HG03280 (cell line): ENCODE measurements around the gene CPS1.

Experiments
- ATAC-seq: cut with Tn5 transposase; IDR thresholded peaks from one replicate; pipeline ENCODE4 v1.9.1; 2021; ENCODE audit warnings: mild to moderate bottlenecking, moderate library complexity; ENCODE audit not compliant: unreplicated experiment

Gene CPS1

GRCh38 chr2:210556329-210556980, at the start of gene CPS1:
Gene CPS1, plus strand, starts transcription at chr2:210556599. Its CDS starts 135 bp downstream, at chr2:210556734.
- no peak for ATAC-seq

DNA sequence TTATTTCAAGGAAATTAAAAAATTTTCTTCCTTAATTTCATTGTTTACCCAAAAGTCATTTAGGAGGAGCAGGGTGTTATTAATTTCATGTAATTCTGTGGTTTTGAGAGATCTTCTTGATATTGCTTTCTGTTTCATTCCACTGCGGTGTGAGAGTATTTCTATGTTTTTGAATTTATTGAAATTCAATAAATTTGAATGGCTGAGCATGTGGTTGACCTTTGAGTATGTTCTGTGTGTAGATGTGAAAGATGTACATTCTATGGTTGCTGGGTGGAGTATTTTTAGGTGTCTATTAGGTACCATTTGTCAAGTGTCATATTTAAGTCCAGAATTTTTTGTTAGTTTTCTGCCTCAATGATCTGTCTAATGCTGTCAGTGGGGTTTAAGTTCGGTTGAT, 40.5 kb upstream of the CPS1 start:
- ATAC-seq = no peak

DNA sequence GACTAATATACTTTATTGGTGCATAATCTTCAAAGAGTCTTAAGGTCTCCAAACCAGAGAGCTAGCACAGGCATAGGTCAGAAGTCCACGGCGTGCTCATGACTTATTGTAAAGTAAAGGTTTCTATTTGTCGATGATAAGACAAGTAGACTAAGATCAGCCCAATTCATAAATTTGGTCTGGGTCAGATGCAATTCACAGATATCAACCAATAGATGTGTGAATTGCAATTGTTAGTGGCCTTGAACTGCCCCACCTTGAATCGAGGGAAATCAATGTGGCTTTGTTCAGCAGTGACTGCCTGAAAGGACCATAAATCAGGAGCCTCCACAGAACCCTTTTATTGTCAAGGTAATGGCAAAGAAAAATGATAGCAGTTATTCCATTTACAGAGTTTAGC, 39.1 kb upstream of the CPS1 start:
- ATAC-seq = no peak

GRCh38 chr2:210519594-210519993, 36.8 kb upstream of the CPS1 start:
- ATAC-seq = no peak

DNA sequence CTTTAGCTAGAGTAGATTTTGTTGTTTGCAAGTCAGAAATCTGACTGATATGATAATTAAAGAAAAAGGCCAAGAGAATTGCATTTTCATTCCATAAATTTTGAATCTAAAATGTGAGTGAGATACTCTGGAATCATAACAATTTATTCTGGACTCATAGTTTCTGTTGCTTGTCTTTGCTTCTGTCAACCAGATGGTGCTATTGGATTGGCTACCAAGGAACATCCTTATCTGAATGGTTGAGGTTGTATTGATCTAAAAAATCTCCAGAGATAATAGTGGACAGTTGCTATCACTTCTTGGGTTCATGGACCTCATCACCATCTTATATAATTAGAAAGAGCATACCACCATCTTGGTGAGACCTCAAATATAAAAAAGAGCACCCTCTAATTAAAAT, 34.0 kb upstream of the CPS1 start:
- ATAC-seq = no peak

GRCh38 chr2:210523650-210524289, 32.6 kb upstream of the CPS1 start:
- ATAC-seq = no peak

- no peak for ATAC-seq
These were observed 31.9 kb upstream of the CPS1 start for GRCh38 chr2:210524533-210524932.

DNA sequence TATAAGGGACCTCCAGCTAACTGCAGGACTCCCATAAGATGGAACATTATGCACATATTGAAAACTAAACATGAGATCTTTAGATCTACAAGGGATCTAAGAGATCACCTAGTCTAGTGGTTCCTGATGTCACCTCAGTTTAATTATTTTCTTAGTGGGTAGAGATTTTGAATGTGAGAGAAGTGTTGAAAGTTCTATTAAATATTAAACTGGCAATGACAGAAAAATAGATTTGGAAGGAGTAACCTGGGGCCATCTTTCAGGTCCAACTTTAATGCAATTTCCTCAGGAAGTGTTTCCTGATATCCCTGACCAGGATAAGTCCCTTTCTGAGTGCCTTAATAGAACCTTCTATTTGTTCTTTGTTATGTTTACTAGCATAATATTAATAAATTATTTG, 29.1 kb upstream of the CPS1 start:
- no peak for ATAC-seq

- no peak for ATAC-seq
These were observed 27.7 kb upstream of the CPS1 start for GRCh38 chr2:210528716-210529115.

DNA sequence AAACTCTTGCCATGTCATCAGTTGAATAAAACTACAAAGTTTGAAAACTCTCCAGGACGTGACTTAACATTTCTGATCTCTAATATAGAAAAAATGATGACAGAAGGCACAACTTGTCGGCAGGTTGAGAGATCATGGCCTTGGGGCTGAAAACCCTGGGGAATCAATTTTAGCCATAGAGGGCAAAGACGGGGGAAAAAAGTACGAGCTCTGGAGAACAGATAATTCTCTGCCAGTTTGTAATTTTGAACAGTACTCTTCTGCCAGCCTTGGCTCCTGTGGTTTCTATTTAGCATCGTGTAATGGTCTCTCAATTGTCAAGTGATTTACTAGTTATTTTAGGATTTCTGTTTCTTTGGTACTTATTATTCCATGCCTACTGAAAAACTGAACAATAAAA, 25.3 kb upstream of the CPS1 start:
- ATAC-seq = no peak

GRCh38 chr2:210531482-210531881, 24.9 kb upstream of the CPS1 start:
- ATAC-seq = no peak

- ATAC-seq = no peak
These were observed 23.0 kb upstream of the CPS1 start for GRCh38 chr2:210533389-210533788.

GRCh38 chr2:210534879-210535278, 21.5 kb upstream of the CPS1 start:
- ATAC-seq = no peak

DNA sequence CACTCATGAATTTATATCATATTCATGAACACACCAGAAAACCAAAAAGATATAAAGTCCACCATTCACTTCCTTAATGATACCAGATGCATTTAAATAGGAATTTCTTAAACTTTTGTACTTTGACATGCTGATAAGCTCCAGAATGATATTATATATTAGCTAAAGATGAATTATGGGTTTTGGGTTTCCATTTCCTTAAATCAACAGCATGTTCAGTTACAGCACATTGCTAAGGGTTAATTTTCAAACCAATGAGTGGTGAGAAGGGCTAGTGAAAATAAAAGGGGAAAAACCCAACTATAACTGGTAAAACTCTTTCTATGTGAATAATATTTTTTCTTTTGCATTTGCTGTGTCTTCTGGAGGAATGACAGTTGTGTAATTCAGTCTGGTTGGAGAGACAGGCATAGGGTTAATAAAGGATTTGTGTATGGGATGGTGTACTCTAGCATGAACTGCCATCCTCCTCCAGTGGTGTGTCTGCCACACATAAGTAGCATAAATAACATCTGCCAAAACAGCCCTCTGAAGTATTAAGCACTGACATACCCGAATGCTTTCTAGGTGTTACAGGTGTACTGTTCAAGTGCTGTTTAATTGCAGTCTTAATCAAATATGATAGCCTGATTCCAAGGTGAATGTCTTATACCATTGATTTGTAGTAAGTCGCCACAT, 19.3 kb upstream of the CPS1 start:
- ATAC-seq = no peak

DNA sequence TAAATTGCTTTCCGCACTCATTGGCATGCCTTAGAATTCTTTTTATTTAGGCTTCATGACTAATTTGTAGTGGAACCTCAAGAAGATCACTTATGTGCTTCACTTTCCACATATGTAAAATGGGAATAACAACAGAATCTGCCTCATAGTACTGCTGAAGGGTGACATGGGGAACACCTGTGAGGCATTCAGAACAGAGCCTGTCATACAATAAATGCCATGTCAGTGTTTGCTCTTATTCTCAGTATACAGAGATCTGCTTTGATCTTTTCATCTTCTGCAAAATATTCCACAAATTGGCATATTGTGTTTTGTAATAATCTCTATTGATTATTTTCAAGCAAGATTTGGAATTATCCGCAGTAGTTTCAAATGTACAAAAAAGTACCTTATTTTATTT, 17.4 kb upstream of the CPS1 start:
- no peak for ATAC-seq

GRCh38 chr2:210539578-210540416, 16.6 kb upstream of the CPS1 start:
- ATAC-seq = no peak

DNA sequence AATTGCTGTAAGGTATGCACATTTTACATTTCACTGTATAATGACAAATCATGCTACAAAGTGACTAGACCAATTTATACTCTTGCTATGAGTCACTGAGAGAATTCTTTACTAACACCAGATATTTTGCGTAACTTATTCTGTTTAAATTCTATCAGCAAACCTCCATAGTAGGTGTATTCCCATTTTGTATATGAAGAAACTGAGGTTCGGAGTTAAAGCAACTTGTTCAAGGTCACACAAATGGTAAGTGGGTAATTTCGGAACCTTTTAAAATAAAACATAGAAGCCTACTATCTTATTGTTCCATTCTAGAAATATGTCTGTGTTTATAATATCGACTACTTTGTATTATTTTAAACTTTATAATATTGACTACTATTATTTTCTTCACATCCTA, 15.9 kb upstream of the CPS1 start:
- ATAC-seq = no peak

DNA sequence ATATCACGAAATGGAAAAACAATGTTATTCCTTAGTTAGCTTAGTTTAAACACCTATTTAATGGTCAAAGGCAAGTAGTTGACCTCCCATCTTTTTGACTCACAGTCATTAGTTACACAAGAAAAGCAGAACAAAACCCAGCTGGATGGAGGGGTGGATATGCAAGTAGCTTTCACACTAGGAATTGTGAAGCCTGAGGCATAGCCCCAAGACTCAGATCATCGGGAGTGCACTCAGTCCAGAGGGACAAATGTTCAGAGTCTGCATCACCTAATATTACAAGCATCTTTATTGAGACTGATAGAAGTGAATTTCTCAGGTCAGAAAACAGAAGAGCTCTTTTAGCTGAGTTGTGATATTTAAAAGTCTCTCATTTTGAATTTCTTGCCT, 15.5 kb upstream of the CPS1 start:
- ATAC-seq = no peak

DNA sequence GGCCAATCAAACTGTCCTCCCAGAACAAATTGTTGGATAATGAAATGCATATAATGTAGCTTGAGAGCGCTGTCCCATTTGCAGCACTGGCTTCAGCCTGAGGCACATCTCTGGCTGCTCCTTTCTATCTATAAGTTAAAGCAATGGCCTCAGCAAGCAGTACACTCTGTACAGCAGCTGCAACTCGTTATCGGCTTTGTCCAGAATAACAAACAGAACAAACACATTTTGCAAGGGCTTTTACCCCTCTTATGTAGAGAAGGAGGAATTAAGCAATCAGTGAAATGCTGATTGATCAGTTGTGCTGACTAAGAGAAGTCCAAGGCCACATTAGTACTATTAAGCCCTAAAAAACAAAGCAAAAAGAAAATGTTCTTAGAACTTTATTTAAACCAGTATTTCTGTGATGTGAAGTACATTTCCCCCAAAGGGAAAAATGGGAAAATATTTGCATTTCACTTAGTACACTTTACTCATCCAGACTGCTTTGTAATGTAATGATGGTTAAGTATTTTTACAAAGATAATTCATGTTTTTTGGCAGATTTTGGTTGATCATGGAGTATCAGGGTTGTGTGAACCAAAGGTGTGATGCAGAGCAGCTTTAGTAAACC, 15.0 kb upstream of the CPS1 start:
- ATAC-seq = no peak

- no peak for ATAC-seq
These were observed 12.3 kb upstream of the CPS1 start for GRCh38 chr2:210544007-210544590.

DNA sequence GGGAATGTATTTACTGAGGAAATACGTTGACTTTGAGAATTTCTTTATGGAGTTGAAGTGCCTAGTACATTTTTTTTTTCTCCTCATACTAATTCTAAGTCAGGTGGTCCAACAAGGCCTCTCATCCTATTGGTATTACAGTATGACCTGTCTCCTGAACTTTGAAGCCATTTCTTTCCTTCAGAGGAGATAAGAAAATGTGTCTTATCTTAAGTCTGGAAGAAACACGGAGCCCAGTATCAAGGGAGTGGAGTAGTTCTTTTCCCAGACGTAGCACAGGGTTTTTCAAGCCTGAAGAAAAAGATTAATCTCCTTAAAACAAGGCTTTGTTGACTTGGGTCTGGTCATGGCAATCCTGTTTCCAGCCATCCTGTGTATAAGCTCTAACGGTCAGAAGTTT, 11.6 kb upstream of the CPS1 start:
- ATAC-seq = no peak
